GM10847 (cell line): ENCODE data around the gene ARHGAP23.

Experiments used
- POLR2A ChIP-seq: IDR thresholded peaks from 2 replicates; pipeline ENCODE4 v1.6.1; 2011; ENCODE audit not compliant: insufficient read length; ENCODE audit errors: extremely low read depth

The ARHGAP23 gene

GRCh38 chr17:38541281-38541680, 113.0 kb downstream of the ARHGAP23 start:
- TF ChIP-seq POLR2A = no peak

- no peak for TF ChIP-seq POLR2A
Observed at GRCh38 chr17:38542286-38542685, 114.0 kb downstream of the ARHGAP23 start.

GRCh38 chr17:38543403-38544174, 115.3 kb downstream of the ARHGAP23 start:
- no peak for TF ChIP-seq POLR2A

- TF ChIP-seq POLR2A = no peak
Observed at GRCh38 chr17:38544175-38544838, 116.0 kb downstream of the ARHGAP23 start.

- no peak for TF ChIP-seq POLR2A
Observed at GRCh38 chr17:38544839-38545209, 116.6 kb downstream of the ARHGAP23 start.

- TF ChIP-seq POLR2A = no peak
Observed at GRCh38 chr17:38545531-38546225, 117.4 kb downstream of the ARHGAP23 start.

GRCh38 chr17:38546396-38546795, 118.1 kb downstream of the ARHGAP23 start:
- TF ChIP-seq POLR2A = no peak

GRCh38 chr17:38547444-38547843, 119.2 kb downstream of the ARHGAP23 start:
- TF ChIP-seq POLR2A = no peak

GRCh38 chr17:38549285-38549684, 121.0 kb downstream of the ARHGAP23 start:
- TF ChIP-seq POLR2A = no peak

GRCh38 chr17:38550661-38551060, 122.4 kb downstream of the ARHGAP23 start:
- TF ChIP-seq POLR2A = no peak

GRCh38 chr17:38551121-38551520, 122.9 kb downstream of the ARHGAP23 start:
- no peak for TF ChIP-seq POLR2A

- TF ChIP-seq POLR2A = no peak
Observed at GRCh38 chr17:38552343-38552742, 124.1 kb downstream of the ARHGAP23 start.

GRCh38 chr17:38554430-38555350, 126.4 kb downstream of the ARHGAP23 start:
- TF ChIP-seq POLR2A = no peak

- no peak for TF ChIP-seq POLR2A
Observed at GRCh38 chr17:38556239-38556638, 128.0 kb downstream of the ARHGAP23 start.

GRCh38 chr17:38557396-38557795, 129.1 kb downstream of the ARHGAP23 start:
- no peak for TF ChIP-seq POLR2A
